Activated naive CD8-positive, alpha-beta T cell (primary cell): Measurements from ENCODE around the gene LMO4.

Experiments used
- H3K27ac Mint-ChIP-seq: one replicate; pipeline ENCODE4 v1.8.0; 2021; ENCODE audit warnings: mixed read lengths
- H3K27me3 Mint-ChIP-seq: one replicate; pipeline ENCODE4 v1.8.0; 2021; ENCODE audit warnings: mixed read lengths
- H3K36me3 Mint-ChIP-seq: one replicate; pipeline ENCODE4 v1.8.0; 2021; ENCODE audit warnings: mixed read lengths
- H3K4me1 Mint-ChIP-seq: one replicate; pipeline ENCODE4 v1.8.0; 2021; ENCODE audit warnings: low read depth, mixed read lengths
- H3K4me3 Mint-ChIP-seq: one replicate; pipeline ENCODE4 v1.8.0; 2021; ENCODE audit warnings: mild to moderate bottlenecking, mixed read lengths
- H3K9me3 Mint-ChIP-seq: one replicate; pipeline ENCODE4 v1.8.0; 2021; ENCODE audit warnings: low read depth, mixed read lengths

LMO4 gene

GRCh38 chr1:87362834-87363426, 34.2 kb downstream of the LMO4 start:
- no peaks in the 10 kb centered on the region for H3K9me3 Mint-ChIP-seq
- H3K4me3 Mint-ChIP-seq, result no peak overlapping the region
- peaks cover 10% of the 10 kb centered on the region for H3K36me3 Mint-ChIP-seq
- no peaks in the 10 kb centered on the region for H3K4me1 Mint-ChIP-seq
- no peaks in the 10 kb centered on the region for H3K27me3 Mint-ChIP-seq
- H3K27ac Mint-ChIP-seq, result no peak overlapping the region

DNA sequence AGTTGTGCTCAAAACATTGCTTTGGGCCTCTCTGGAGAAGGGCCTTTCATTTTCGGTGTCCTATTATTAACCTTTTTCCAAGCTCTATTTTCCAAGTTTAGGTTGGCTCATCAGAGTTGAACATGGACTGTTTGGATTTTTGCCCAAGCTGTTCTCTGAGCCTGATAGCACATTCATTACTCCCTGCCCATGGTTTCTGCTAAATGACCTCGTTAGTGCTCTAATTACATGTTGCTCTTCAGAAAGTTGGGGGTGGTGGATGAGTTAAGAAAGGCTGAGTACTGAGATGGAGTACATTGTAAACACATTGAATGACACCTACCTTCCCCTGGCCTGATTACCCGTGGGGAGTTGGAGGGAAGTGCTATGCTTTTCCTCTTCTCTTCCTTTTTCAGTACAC, 38.9 kb downstream of the LMO4 start:
- H3K27ac Mint-ChIP-seq, result no peak overlapping the region
- H3K4me3 Mint-ChIP-seq, result no peak overlapping the region
- no peaks in the 10 kb centered on the region for H3K9me3 Mint-ChIP-seq
- H3K27me3 Mint-ChIP-seq, result no peaks in the 10 kb centered on the region
- peaks cover 3% of the 10 kb centered on the region for H3K36me3 Mint-ChIP-seq
- no peaks in the 10 kb centered on the region for H3K4me1 Mint-ChIP-seq

DNA sequence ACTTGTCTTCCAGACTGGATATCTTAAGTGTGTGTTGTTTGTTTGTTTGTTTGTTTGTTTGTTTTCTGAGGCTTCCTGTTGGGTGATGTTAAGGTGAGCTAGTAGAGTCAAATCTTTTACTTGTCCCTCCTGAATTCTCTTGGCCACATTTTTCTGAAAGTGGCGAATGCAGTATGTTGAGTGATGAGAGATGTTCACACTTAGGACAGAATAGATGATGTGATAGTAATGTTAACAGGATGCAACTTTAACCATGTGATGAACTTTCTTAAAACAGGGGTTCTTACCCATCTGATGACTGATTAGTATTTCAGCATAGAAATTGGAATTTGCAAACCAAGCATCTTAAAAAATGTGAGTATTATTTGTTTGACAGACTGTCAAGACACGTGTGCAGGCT, 40.2 kb downstream of the LMO4 start:
- Mint-ChIP-seq H3K36me3 (peaks cover 3% of the 10 kb centered on the region), H3K4me1 (no peaks in the 10 kb centered on the region), H3K27me3 (no peaks in the 10 kb centered on the region), H3K9me3 (no peaks in the 10 kb centered on the region), H3K4me3 (no peak overlapping the region), H3K27ac (no peak overlapping the region)

DNA sequence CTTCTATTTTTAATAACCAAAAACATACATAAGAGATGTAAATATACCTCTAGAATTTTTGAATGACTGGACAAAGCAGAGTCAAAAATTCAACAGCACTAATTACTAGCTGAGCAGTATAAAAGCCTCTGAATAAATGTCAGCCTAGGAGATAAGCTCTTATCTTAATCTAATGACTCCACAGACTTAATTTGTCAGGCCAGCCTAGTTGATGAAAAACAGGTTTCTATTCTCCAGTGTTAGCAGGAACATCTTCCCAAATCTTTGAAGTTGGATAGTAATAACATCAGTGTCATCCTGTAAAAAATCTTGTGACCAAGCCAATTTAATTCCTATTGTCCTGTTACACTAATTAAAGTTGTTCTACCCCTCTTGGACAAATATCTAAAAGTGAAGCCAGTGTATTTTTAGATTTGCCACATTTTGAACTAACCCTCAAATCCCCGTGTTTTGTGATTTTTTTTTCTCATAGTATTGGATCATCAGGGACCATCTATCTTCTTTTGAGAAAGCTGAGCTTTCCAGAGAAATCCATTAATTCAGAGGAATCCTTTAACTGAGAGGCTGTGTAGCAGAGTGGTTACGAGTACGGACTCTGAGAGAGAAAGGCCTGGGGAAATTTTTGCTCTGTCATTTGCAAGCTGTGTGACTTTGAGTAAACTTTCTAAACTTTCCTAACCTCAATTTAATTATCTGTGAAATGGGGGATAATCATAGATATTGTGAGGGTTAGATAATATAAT, 41.2 kb downstream of the LMO4 start:
- H3K4me3 Mint-ChIP-seq, result no peak overlapping the region
- no peaks in the 10 kb centered on the region for H3K4me1 Mint-ChIP-seq
- H3K27me3 Mint-ChIP-seq, result no peaks in the 10 kb centered on the region
- H3K27ac Mint-ChIP-seq, result no peak overlapping the region
- peaks cover 3% of the 10 kb centered on the region for H3K36me3 Mint-ChIP-seq
- no peaks in the 10 kb centered on the region for H3K9me3 Mint-ChIP-seq

DNA sequence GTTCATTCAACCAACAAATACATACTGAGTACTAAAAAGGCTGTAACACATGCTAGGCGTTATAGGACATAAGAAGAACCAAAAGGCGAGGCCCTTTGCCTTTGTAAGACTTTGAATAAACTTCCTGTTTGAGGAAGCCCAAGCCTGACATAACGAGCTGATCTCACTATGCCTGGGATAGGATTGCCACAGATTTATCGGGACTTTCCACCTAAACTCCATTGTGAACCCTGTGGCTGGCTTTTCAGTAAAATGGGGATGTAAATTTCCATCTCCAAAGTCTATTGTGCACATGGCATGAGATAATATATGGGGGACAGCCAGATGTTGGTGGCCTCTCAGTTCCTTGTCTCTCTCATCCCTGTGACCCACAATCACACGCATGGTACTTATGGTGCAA, 41.9 kb downstream of the LMO4 start:
- peaks cover 6% of the 10 kb centered on the region for H3K36me3 Mint-ChIP-seq
- H3K9me3 Mint-ChIP-seq, result no peaks in the 10 kb centered on the region
- H3K4me3 Mint-ChIP-seq, result no peak overlapping the region
- H3K27ac Mint-ChIP-seq, result no peak overlapping the region
- no peaks in the 10 kb centered on the region for H3K4me1 Mint-ChIP-seq
- no peaks in the 10 kb centered on the region for H3K27me3 Mint-ChIP-seq

GRCh38 chr1:87379306-87379705, 50.6 kb downstream of the LMO4 start:
- Mint-ChIP-seq H3K27ac (no peak overlapping the region), H3K9me3 (peaks cover 12% of the 10 kb centered on the region), H3K36me3 (peaks cover 19% of the 10 kb centered on the region), H3K4me1 (no peaks in the 10 kb centered on the region), H3K27me3 (peaks cover 2% of the 10 kb centered on the region), H3K4me3 (no peak overlapping the region)

- H3K27ac Mint-ChIP-seq, result no peak overlapping the region
- H3K4me3 Mint-ChIP-seq, result no peak overlapping the region
- H3K27me3 Mint-ChIP-seq, result peaks cover 2% of the 10 kb centered on the region
- H3K4me1 Mint-ChIP-seq, result no peaks in the 10 kb centered on the region
- peaks cover 3% of the 10 kb centered on the region for H3K36me3 Mint-ChIP-seq
- no peaks in the 10 kb centered on the region for H3K9me3 Mint-ChIP-seq
Measured at GRCh38 chr1:87386217-87386790, 57.6 kb downstream of the LMO4 start.

GRCh38 chr1:87388411-87388810, 59.7 kb downstream of the LMO4 start:
- Mint-ChIP-seq H3K27ac (no peak overlapping the region), H3K4me1 (no peaks in the 10 kb centered on the region), H3K36me3 (peaks cover 3% of the 10 kb centered on the region)

GRCh38 chr1:87389011-87389410, 60.3 kb downstream of the LMO4 start:
- no peak overlapping the region for H3K4me3 Mint-ChIP-seq
- H3K27me3 Mint-ChIP-seq, result peaks cover 1% of the 10 kb centered on the region
- H3K4me1 Mint-ChIP-seq, result no peaks in the 10 kb centered on the region
- peaks cover 1% of the 10 kb centered on the region for H3K36me3 Mint-ChIP-seq
- no peak overlapping the region for H3K27ac Mint-ChIP-seq
- no peaks in the 10 kb centered on the region for H3K9me3 Mint-ChIP-seq

More at GRCh38 chr1:87388411-87388810, 59.7 kb downstream of the LMO4 start:
- H3K4me3 Mint-ChIP-seq, result no peak overlapping the region
- H3K27me3 Mint-ChIP-seq, result peaks cover 2% of the 10 kb centered on the region
- H3K9me3 Mint-ChIP-seq, result no peaks in the 10 kb centered on the region

GRCh38 chr1:87389546-87389945, 60.9 kb downstream of the LMO4 start:
- Mint-ChIP-seq H3K4me1 (no peaks in the 10 kb centered on the region), H3K9me3 (no peaks in the 10 kb centered on the region), H3K36me3 (no peaks in the 10 kb centered on the region), H3K27me3 (peaks cover 1% of the 10 kb centered on the region), H3K27ac (no peak overlapping the region), H3K4me3 (no peak overlapping the region)

DNA sequence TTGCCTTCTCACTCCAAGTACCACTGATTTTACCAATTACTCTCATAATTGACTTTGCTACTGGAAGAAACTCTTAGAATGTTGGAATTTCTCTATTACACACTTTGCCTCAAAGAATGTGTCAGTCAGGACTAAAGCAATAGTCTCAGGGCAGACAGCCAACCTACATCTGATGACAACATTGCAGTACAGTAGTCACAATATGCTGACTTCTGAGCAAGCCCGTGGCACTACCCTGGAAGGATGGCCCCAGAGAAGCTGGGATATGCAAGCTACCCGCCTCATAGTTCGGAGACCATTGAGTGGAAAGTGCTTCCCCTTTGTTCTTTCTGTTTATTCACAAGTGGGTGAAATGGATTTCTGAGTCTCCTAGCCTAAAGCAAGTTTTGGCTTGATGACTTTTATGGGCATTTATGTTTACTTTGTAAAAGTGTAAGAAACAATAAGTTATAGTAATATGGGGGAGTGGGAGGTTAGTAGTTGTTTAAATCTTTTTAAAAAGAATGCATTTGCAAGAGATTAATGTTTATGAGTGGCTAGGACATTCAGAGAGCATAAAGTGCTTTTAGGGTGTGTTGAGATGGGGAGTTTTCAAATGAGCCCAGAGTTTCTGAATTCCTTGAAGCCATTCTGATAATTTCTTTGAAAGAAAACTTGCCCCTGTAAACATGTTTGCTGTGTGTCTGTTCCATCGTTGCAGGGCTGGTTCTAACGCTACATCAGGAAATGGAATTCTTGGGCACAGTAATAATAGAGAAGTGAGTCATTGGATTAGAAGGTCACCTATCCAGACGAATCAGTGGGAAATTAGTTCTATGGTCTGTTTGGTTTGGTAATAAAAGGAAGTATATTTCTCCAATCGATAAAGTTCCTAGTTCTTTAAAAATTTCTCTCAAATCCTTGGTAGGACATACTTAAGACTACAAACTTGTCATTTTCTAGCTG, 63.8 kb downstream of the LMO4 start:
- Mint-ChIP-seq H3K36me3 (no peaks in the 10 kb centered on the region), H3K4me1 (no peaks in the 10 kb centered on the region), H3K9me3 (no peaks in the 10 kb centered on the region), H3K4me3 (no peak overlapping the region), H3K27ac (no peak overlapping the region), H3K27me3 (peaks cover 1% of the 10 kb centered on the region)

DNA sequence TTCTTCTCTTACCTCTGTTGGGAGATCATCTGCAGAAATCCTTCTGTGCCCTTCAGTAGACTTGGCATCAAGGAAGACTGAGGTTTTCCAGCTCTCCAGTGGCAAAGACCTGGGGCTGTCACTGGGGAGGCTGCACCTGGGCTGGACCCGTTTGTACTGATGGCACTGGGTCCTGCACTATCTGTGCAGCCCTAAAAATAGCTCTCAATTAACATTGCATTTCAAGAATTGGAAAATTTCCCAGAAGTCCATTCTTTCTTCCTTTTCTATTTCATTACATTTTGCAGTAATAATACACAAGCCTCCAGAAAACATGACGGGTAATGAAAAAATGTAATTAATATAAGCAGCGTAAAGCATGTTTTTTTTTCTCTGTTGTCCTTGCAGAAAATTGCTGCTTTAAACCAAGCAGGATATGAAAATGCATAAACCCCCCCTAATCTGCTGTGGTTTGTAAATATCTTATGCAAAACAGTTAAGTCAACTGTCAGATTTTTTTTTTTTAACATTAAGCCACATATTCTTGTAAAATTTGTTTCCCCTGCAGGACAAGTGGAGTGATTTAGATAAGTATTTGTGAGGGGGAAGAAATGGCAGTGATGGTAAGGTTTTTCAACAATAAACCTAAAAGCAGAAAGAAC, 64.9 kb downstream of the LMO4 start:
- H3K27me3 Mint-ChIP-seq, result peaks cover 1% of the 10 kb centered on the region
- no peak overlapping the region for H3K27ac Mint-ChIP-seq
- no peaks in the 10 kb centered on the region for H3K4me1 Mint-ChIP-seq
- no peak overlapping the region for H3K4me3 Mint-ChIP-seq
- no peaks in the 10 kb centered on the region for H3K9me3 Mint-ChIP-seq
- no peaks in the 10 kb centered on the region for H3K36me3 Mint-ChIP-seq

DNA sequence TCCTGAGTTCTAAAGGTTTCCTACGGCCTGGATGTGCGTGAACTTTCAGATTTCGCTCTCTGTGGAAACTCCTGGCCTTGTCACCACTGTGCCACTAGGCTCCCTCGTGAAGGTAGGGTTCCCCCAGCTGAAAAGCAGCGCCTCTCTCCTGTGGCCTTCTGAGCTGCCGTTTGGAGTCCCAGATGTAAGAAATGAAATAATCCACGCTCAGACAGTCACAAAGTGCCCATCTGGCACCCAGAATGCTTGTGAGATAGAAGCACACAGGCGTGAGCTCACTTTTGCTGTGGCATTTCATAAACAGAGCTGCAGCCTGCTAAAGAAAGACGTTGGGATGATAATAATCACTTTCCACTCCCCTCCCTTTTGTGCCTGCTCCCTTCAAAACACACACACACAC, 65.8 kb downstream of the LMO4 start:
- Mint-ChIP-seq H3K27ac (no peak overlapping the region), H3K27me3 (peaks cover 1% of the 10 kb centered on the region), H3K4me3 (no peak overlapping the region), H3K36me3 (no peaks in the 10 kb centered on the region), H3K4me1 (no peaks in the 10 kb centered on the region), H3K9me3 (no peaks in the 10 kb centered on the region)

DNA sequence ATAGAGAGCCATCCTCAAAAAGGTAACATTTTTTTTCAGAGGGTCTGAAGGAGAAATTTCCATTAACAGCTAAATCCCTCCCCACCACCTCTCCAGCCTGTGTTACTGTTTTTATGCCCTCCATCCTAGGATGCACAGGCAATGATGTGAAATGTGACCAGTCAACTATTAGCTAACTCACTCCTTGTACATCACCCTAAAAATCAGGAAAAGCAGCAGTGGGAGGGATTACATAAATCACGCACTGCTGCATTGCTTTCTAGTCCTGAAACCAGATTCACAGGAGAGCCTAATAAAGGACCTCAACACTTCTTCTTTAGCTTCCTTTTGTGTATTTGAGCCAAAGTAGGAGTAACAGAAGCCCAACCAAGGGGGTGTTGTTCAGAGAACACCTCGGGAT, 66.3 kb downstream of the LMO4 start:
- H3K27me3 Mint-ChIP-seq, result peaks cover 1% of the 10 kb centered on the region
- no peaks in the 10 kb centered on the region for H3K4me1 Mint-ChIP-seq
- H3K36me3 Mint-ChIP-seq, result no peaks in the 10 kb centered on the region
- no peak overlapping the region for H3K27ac Mint-ChIP-seq
- no peaks in the 10 kb centered on the region for H3K9me3 Mint-ChIP-seq
- no peak overlapping the region for H3K4me3 Mint-ChIP-seq
